ENCODE measurements around the gene PHLDA1. TPM values are rescaled to one million over a fixed set of nuclear protein-coding genes. Genes with fewer than 3 reads are reported as not detected.

Gene PHLDA1
- total and polyA plus RNA-seq, 2 donors (not counting 3 experiments of a cell fraction or from before 2014, with no cell fraction given), result 14.1 to 30.8 TPM

DNA sequence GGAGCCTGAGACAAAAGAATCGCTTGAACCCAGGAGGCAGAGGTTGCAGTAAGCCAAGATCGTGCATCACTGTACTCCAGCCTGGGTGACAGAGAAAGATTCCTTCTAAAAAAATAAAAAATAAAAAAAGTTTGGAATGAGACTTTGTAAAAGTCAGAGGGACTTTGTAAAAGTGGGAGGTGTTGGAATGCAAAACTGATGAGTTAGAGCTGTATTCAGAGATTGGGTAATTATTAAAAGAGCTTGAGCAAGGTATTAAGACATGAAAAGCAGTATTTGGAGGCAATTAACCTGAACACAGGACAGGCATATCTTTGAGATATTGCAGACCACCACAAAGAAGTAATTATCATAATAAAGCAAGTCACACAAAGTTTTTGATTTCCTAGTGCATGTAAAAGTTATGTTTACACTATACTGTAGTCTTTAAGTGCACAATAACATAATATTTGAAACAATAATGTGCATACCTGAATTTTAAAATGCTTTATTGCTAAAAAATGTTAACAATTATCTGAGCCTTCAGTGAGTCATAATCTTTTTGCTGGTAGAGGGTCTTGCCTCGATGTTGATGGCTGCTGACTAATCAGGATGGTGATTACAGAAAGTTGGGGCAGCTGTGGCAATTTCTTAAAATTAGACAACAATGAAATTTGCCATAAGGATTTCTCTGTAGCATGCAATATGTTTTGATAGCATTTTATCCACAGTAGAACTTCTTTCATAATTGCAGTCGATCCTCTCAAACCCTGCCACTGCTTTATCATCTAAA is 33.1 kb downstream of the PHLDA1 start:
- H3K4me1 ChIP-seq (ENCODE audit: control insufficient read depth, extremely low read depth, insufficient read depth, low read length), result peaks cover 39% of the 10 kb centered on the region
- no peaks in the 10 kb centered on the region for H3K36me3 ChIP-seq (ENCODE audit: control insufficient read depth in 2 of 2, extremely low read depth in 1 of 2, insufficient read depth in 2 of 2, low read length in 2 of 2)
- no peak for DNase-seq (ENCODE audit: low read depth, low spot score)
- no peak overlapping the region for H3K9ac ChIP-seq (replicated peaks; ENCODE audit: extremely low read depth, insufficient read depth, low read length)
- FAIRE-seq, result peak; percentile 40
- H3K27me3 ChIP-seq (ENCODE audit: control insufficient read depth in 2 of 2, insufficient read depth in 2 of 2, low read length in 2 of 2), result no peaks in the 10 kb centered on the region
- CTCF ChIA-PET, result interaction anchor here (1.1 to 2.0 kb wide), 3 partner anchors 14 to 33 kb away, joined by 3 to 6 read pairs (median 3); partner anchors contain the start of gene PHLDA1
- H3K79me2 ChIP-seq (ENCODE audit: control insufficient read depth, insufficient read depth, low read length), result no peaks in the 10 kb centered on the region
- no peaks in the 10 kb centered on the region for H3K9me1 ChIP-seq (replicated peaks; ENCODE audit: control insufficient read depth, extremely low read depth, insufficient read depth, low read length)
- H3K4me3 ChIP-seq (replicated peaks in 1 of 3; ENCODE audit: insufficient read depth in 1 of 3, low read depth in 1 of 3, low read length in 3 of 3), result no peak overlapping the region
- intact Hi-C loops (cut with micrococcal nuclease), result no loop called here
- no peaks in the 10 kb centered on the region for H4K20me1 ChIP-seq (replicated peaks; ENCODE audit: control insufficient read depth, extremely low read depth, insufficient read depth, low read length)
- no TSS peak for BruUV-seq (replicated peaks)
- H3K27ac ChIP-seq (ENCODE audit: insufficient read depth, low read depth, low read length), result peak overlapping the region; percentile 67
- dilution Hi-C loops (cut with MboI; ENCODE audit: extremely low pct_ligation_motif_present, low sequenced_read_pairs), result no loop called here
- H3K9me3 ChIP-seq (replicated peaks; ENCODE audit: control insufficient read depth, insufficient read depth, low read length), result no peaks in the 10 kb centered on the region
- TF ChIP-seq, protein P1, sequence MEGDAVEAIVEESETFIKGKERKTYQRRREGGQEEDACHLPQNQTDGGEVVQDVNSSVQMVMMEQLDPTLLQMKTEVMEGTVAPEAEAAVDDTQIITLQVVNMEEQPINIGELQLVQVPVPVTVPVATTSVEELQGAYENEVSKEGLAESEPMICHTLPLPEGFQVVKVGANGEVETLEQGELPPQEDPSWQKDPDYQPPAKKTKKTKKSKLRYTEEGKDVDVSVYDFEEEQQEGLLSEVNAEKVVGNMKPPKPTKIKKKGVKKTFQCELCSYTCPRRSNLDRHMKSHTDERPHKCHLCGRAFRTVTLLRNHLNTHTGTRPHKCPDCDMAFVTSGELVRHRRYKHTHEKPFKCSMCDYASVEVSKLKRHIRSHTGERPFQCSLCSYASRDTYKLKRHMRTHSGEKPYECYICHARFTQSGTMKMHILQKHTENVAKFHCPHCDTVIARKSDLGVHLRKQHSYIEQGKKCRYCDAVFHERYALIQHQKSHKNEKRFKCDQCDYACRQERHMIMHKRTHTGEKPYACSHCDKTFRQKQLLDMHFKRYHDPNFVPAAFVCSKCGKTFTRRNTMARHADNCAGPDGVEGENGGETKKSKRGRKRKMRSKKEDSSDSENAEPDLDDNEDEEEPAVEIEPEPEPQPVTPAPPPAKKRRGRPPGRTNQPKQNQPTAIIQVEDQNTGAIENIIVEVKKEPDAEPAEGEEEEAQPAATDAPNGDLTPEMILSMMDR (IDR thresholded peaks at IDR 0.05; ENCODE audit: extremely low read depth in 1 of 2, insufficient read depth in 1 of 2, low read depth in 1 of 2, low read length in 2 of 2), result no peak
- TF ChIP-seq FOS (IDR thresholded peaks at IDR 0.05; ENCODE audit: borderline replicate concordance, insufficient read depth, low read length) (peak; percentile 59), EZH2 (IDR thresholded peaks at IDR 0.05; ENCODE audit: borderline replicate concordance, low read depth, low read length, severe bottlenecking) (no peak), MYC (IDR thresholded peaks at IDR 0.05; ENCODE audit: low read depth, low read length) (no peak), JUN (IDR thresholded peaks at IDR 0.05; ENCODE audit: borderline replicate concordance, insufficient read depth, insufficient read length, low read depth) (no peak), POLR2AphosphoS5 (IDR thresholded peaks at IDR 0.05; ENCODE audit: insufficient read depth, low read depth, low read length) (no peak)
- TF ChIP-seq, protein P2, sequence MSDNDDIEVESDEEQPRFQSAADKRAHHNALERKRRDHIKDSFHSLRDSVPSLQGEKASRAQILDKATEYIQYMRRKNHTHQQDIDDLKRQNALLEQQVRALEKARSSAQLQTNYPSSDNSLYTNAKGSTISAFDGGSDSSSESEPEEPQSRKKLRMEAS (IDR thresholded peaks at IDR 0.05; ENCODE audit: insufficient read depth, insufficient read length), result no peak
- no peak overlapping the region for H2AFZ ChIP-seq (ENCODE audit: low read depth, low read length)
- POLR2A ChIA-PET, result interaction anchor here (1.2 kb wide), 1 partner anchor 33 kb away, joined by 3 read pairs; the partner anchor contains the start of gene PHLDA1
- peak overlapping the region; percentile 46 for H3K4me2 ChIP-seq (ENCODE audit: insufficient read depth, low read length)
